Stimulated activated CD8-positive, alpha-beta memory T cell treated with anti-CD3 and anti-CD28 coated beads, Interleukin-12 subunit alpha, Interleukin-12 subunit beta, amount 100 ng/mL, for 4 hours (primary cell): Measurements from ENCODE around the gene RASD1.
A peak's percentile ranks its signal among the peaks of the same experiment; 100 is the strongest.
"Not testable (repeated sequence)": the region's sequence is repeated elsewhere in the genome, so short reads cannot be mapped to it uniquely, and the experiment has no call there.

Source experiments
- DNase-seq: peaks from one replicate; pipeline ENCODE4 v3.0.0-alpha.2; 2020; ENCODE audit warnings: low read depth

The RASD1 gene

DNA sequence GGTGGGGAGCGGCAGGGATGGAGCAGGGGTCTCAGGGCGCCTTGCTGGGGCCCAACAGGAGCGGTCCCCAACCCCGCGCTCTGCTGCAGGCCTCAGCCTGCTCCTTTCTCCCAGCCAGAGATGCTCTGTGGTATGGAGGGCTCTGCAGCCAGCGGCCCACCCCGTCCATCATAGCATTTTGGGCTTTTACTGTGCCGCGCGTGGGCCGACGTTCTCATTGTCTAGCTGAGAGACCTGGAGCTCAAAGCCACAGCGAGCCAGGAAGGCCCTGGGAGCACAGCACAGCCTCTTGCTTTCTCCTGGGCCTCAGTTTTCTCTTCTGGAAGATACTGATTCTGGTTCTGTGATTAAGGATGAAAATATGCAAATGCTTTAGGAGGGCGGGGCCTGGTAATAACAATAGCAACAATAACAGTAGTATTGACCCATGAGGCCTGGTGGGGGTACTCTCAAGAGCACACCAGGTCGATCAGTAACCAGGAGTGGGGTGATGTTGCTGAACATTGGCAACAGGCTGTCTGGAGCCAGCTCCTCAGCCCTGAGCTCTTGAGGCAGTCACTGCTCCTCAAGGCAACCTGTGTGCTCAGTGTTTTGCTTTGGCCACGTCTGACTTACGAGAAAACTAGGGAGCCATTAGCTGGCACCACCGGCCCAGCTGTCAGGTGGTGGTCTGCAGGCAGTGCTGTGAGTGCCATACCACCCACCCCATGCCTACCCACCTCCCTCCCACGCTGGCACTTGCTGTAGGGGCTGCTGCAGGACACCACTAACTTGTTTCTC is 1.1 kb upstream of the RASD1 start:
- DNase-seq, result no peak

DNA sequence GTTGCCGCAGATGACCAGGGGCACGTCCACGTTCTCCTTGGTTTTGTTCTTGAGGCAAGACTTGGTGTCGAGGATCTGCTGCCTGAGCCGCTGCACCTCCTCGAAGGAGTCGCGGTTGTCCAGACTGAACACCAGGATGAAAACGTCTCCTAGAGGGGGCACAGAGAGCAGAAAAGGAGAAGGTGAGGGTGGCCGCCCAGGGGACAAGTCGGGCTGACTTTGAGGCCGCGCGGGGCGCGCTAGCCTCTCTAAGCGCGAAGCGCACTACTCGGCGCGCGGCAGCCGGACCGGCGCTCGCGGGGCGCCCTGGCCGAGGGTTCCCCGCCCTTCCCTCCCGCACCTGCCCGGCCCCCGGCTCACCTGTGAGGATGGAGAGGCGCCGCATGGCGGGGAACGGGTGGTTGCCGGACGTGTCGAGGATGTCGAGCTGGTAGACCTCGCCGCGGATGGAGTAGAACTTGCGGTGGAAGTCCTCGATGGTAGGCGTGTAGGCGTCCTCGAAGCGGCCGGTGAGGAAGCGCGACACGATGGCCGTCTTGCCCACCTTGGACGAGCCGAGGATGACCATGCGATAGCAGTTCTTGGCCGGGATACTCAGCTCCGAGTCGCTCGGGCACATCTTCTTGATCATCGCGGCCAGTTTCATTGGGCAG is 533 bp downstream of the RASD1 start:
- DNase-seq, result no peak

DNA sequence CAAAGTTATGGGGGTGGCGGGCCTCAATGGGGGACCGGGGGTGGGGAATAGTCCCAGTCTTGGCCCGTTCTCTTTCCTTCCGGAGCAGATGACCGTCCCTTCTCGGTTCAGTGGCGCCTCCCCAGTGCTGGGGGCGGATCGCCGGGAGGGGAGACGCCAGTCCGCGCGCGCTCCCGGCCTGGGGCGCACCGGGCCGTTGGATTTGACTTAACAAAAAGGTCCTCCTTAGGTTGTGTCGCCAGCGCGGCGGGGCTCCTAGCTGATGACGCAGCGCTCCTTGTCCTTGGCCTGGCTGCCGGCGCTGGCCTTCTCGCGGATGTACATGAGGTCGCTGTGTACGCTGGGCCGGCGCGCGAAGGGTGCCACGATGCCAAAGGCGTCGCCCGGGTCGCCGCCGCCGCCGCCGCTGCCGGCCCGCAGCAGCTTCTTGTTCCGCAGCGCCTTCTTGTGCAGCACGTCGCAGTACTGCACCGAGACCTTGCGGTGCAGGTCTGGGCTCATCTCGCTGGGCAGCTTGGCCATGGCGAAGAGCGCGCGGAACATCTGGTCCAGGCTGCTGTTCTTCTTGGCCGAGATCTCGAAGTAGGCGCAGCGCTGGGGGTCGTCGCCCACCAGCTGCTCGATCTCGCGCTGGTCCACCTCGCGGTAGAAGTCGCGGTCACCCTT is 1.2 kb downstream of the RASD1 start:
- DNase-seq, result no peak

DNA sequence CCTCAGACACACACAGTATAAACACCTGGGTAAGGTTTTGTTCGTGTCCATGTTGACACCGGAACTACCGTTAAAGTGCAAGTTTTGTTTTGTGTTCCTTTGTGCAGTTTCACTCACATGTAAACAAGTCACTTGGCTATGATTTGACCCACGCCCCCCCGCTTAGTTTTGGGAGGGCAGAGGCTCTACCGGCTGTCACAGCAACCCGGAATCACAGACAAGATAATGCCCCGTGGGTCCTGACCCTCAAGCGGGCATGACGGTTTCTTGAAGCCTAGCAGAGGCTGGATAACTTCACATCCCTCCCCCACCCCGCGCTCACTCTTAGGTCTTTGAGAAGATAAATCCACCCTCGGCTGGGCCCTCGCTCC is 1.7 kb downstream of the RASD1 start:
- DNase-seq, result no peak

DNA sequence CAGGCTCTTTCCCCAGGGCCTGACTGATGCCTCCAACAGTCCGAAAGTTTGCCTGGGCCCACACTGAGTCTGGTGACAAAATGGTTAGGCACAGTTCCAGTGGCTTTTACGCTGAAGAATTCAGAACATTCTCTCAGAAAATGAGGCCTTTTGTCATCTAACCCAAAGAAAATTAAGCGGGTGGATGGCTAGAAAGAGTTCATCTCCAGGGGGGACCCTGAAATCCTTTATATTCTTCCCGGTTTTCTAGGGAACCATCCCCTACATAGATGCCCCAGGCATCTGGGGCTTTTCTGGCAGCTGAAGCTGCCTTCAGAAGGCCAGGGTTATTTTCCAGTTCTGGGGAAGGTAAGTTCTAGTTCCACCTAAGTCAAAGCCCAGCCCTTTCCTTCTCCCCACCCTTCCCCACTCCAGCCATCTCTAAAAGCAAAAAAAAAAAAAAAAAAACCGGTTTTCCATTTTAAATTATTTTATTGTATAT is 2.2 kb downstream of the RASD1 start:
- DNase-seq, result no peak

DNA sequence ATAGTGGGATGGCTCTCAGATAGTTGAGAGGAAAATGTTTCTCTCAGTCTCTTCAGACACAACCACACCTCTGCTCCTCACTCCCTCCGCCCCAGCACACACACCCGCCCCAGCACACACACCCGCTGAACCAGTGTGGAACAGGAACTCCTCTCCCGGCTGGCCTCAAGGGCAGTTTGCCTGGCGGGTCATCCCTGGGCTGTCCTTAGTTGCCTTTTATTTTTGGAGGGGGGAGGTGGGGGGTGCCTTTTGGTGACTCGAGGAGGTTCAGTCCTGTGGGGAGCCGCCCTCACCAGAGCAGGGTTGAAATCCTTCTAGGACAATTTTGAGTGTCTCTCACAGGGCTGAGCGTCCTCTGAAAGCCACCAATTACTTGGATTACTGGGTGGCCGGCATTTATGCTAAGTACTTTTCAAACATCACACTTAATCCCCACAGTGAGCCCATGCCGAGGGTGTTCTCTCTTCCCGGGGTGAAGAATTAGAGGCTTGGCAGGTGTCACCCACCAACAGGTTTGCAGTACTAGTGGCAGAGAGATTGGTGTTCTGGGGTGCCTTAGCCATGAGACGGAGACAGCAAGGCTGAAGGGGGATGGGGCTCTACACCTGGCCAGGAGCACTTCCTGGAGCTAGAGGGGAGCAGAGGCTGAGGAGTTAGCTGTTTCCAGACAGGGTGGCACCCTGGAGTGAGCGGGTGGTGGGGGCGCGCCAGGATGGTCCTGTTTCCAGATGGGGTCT is 2.8 kb downstream of the RASD1 start:
- DNase-seq, result no peak

DNA sequence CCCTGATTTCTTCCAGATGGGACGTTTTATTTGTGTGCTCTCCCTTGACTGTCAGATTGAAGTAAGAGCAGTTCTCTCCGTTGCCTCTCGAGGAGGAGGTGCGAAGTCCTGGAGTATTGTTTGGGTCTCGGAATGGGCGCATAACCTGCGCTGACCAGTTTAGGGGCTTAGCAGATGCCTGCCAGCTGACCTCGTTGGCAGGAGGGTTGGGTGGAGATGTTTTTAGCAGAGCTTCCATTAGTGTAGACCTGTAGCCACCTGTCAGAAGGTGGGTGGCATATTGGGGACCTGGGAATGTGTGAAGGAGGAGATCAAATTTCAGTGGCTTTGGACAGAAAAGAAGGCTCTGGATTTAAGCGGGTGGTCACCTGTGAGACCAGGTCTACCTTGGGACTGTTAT is 3.6 kb downstream of the RASD1 start:
- DNase-seq, result no peak

DNA sequence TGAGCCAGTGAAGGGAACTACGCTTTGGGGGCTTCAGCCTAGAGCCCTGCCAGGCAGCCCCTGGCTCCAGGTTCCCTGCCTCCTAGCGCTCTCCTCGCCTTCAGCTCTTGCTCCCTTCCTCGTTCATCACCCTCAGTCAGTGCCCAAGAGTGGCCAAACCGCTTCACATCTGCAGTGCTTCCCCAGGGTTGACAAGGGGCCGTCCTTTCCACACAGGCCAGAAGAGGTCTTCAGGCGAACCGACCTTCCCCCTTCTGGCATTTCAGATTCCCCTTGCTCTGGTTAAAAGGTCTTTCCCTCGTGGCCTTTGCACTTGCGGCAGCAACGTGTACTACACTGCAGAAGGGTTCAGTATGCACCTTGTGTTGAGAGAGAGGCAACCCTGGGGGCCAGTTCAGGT is 4.1 kb downstream of the RASD1 start:
- DNase-seq, result no peak

DNA sequence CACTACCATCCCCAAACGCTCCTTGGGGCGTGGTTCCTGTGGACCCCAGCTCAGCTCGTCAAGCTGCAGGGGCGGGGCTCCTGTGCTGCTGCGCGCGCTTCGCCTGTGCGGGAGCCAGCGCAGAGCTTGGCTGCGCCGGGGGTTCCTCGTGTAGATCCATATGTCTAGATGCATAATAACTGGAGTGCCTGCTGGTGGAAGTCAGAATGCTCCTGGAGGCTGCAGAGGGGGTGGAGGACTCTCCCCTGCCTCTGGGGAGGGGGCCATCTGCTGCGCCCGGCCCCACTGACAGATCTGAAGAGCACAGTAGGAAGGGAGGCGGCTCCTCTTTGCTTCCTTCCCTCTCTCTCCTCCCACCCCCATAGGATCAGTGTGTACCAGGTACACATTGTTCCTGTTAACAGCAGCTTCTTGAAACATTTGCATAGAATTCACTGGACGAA is 4.6 kb downstream of the RASD1 start:
- no peak for DNase-seq

DNA sequence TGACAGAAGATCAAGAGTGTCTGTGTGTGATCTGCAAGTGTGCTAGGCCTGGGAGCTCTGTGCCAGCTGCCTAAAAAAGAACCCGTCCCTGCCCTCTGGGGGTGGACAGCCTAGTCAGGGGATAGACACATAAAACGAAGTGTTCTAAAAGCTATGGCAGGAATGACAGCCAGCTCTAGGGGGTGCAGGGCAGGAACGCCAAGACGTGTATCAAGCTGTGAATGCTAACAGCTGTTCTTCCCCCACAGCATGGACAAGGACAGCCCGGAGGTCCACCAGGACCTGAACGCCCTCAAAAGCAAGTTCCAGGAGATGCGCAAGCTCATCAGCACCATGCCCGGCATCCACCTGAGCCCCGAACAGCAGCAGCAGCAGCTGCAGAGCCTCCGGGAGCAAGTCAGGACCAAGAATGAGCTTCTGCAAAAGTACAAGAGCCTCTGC is 5.1 kb downstream of the RASD1 start:
- no peak for DNase-seq

DNA sequence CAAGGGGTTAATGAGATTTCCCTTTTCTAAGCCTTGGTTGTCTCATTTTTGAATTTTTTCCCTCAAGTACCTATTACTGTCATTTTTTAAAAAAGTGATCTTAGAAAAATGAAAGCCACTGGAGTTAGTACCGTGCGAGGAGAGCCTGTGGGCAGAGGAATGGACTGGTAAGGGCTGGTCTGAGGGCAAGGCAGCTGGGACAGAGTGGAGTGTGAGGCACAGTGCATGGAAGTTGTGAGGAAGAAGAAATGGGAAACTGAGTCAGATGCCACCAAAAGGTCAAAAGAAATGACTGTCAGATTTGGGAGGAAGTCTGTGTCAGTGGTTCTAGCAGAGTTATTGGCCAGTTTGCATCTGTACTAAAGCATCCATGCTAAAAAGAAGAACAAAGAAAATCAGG is 8.2 kb downstream of the RASD1 start:
- DNase-seq, result no peak

DNA sequence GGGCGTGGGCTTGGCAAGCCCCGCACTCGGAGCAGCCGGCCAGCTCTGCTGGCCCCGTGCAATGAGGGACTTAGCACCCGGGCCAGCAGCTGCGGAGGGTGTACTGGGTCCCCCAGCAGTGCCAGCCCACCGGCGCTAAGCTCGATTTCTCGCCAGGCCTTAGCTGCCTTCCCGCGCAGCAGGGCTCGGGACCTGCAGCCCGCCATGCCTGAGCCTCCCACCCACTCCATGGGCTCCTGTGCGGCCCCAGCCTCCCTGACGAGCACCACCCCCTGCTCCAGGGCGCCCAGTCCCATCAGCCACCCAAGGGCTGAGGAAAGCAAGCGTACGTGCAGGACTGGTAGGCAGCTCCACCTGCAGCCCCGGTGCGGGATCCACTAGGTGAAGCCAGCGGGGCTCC is 9.8 kb downstream of the RASD1 start:
- not testable (repeated sequence) for DNase-seq

DNA sequence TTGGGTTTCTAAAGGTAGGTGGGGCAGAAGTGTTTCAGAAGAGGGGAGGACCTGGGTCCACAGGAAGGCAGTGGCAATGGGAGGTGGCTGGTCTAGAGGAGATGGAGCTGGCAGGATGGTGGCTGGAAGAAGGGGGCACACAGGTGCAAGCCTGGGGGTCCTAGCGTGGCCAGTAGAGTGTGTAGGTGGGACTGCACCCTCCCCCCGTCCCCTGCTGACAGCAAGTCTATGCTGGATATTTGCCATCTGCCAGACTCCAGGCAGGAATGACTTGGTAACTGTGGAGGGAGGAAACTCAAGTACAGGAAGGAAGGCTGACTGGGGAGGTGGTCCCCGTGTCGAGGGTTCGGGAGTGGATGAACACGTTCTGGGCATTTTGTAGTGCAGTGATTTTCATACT is 10.8 kb downstream of the RASD1 start:
- DNase-seq, result no peak

DNA sequence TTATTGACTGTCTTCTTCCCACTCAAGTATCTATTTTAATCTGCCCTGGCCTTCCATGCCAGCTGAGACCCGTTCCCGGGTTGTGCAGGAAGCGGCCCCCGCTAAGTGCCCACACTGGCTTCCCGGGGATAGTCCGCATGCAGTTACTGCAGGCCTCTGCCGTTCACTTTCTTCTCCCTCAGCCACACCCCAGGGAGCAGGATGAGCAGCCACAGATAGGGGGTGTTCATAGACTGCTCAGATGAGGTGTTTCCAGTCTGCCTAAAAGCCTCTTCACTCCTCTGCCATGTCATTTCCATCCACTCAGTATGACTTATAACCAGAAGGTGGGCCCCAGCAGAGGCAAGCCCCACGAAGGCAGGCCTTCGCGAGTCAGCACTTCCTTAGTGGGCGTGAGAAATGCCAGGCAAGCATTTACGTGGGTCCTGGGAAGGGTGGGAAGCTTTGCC is 11.7 kb downstream of the RASD1 start:
- no peak for DNase-seq

DNA sequence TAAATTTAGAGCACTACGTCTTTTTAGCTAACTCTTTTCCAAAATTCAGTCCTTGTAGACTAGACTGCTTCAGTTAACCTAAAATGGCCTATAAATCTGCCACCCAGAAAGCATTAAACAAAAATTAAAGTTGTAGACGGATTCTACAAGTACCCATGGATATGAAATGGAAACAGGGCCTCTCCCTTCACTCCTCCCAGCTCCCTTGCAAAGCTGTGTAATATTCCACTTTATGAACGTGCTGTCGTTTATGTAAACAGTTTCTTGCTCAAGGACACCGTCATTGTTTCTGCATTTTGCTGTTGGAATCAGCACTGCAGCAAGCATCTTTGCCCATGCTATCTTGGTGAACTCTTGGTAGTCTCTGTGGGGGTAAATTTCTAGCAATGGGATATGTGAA is 14.3 kb downstream of the RASD1 start:
- no peak for DNase-seq

DNA sequence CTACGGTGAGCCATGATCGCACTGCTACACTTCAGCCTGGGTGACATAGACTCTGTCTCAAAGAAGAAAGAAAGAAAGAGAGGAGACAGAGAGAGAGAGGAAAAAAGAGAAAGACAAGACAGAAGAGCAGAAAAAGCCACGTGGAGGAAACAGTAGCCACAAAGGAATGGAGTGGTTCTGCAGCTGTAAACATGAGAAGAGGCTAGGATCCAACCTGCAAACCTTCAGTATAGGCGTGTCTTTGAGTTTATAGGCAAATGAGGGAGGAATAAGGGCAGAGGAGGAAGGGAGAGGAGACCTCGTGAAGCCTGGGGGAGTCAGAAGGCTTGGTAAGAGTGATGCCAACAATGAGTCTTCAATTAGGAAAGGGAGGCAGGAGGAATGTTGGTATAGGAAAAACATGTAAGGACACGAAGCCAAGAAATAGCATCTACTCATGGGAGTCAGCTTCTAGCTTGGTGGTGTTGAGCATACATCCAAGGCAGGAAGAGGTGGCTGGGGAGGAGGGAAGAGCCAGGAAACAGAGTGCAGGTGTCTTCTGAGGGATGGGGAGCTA is 15.5 kb downstream of the RASD1 start:
- DNase-seq, result no peak

DNA sequence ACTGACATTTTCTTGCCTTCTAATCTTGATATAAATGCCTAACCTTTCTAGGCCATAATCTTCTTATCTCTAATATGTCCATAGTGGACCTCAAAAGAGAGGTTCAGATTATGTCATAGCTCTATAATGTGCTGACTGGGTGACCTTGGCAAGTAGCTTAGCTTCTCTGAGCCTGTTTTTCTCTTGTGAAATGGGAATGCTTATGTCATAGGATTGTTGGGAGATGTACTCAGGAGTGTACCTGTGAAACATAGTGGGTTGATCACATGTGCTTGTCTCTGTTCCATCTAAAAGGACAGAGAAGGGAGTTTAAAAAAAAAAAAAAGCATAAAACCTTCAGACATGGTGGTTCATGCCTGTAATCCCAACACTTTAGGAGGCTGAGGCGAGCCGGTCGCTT is 17.0 kb downstream of the RASD1 start:
- no peak for DNase-seq

DNA sequence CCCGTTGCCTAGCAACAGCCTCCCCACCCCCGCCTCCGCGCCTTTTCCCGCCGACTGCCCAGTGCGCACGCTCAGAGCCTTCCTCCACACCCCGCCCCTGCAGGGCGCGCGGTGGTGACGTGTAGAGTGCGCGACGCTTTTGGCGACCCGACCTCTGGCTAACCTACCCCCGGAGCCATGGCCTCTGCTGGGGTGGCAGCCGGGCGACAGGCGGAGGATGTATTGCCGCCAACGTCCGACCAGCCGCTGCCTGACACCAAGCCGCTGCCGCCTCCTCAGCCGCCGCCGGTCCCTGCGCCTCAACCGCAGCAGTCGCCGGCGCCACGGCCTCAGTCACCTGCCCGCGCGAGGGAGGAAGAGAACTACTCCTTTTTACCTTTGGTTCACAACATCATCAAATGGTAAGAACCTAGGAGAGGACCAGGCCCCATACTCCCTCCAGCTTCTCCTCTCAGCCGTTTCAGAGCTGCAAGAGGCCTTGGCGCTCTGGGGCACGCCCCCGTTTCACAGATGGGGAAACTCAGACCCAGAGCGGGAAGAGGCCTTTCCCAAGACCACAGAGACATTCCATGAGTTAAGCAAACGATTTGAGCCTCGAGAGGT is 19.2 kb downstream of the RASD1 start, which contains the start of gene MED9:
TSS of gene MED9 (plus strand) at position 136 of the 603 bp plus-strand sequence. CDS start at position 178, 42 bp downstream.
- DNase-seq, result peak; percentile 90

DNA sequence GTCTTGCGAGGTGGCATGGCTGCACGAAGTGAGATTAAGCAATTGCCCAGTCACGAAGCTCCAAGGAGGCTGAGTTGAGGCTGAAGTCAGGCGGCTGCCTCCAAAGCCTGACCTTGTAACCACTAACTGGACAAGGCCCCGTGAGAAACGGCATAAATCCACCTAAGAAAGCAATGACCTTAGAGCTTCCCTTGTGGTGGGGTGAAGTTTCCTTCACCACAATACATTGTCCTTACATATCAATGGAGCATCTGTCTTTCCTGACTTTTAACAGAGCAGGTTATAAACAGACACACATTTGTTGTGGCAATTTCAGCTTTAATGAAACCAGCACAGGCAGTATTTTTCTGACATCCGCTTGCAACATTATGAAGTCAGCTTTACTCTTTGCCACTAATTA is 21.9 kb downstream of the RASD1 start:
- no peak for DNase-seq

DNA sequence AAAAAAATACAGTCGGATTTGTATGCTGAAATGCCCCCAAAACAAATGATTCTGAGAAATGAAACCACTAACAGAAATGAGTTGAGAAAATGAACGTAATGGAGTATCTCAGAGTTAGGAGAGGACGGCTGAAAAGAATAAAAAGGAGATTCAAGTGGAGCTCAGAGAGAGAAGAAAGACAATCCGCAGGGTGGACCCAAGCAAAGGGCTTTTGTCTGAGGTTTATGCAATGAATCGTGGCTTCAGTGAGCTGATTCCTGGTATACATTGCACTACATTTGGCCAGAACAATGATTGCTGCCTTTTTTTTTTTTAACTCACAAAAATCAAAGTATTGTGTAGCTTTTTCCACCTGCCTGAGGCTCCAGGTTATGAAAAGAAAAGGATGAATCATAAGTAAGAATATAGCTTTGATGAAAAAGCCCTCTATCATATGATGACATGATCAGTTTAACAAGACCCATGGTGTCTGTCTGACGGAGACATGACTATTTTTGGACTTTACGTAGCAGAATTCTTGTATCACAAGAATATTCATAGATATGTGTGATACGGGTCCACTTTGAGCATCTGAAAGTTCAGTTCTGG is 23.8 kb downstream of the RASD1 start:
- no peak for DNase-seq

DNA sequence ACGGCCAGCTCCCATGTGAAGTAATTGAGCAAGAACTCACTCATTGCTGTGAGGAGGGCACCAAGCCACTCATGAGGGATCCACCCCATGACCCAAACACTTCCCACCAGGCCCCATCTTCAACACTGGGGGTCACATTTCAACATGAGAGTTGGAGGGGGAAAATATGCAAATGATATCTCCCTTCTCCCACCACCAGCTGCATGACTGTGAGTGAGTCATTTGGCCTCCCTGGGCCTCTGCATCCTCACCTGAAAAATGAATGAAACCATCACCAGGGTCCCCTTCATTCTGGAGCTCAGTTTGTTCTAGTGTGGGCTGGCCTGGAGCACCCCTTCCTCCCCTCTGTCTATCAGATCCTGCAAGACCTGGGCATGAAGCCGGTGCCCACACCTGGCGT is 26.2 kb downstream of the RASD1 start:
- DNase-seq, result no peak
